Calu3 (cell line): ENCODE results near the gene PRR7. TPM values are rescaled to one million over a fixed set of nuclear protein-coding genes. Genes with fewer than 3 reads are reported as not detected.

ENCODE experiments used
- BruUV-seq: library from RNA; stranded (reverse); fragments of 400-500 nt; replicated peaks from 2 replicates; lab custom pipeline; 2021; lab: Mats Ljungman, UMichigan
- CTCF ChIA-PET: fragments of 300-600 bp; sonication (Branson Sonifier 250); formaldehyde crosslinking; loops from one replicate; lab custom pipeline; 2022; ENCODE audit warnings: antibody characterized with exemption; lab: Charles Lee
- DNase-seq: peaks from one replicate; pipeline ENCODE4 v3.0.0; 2022
- H3K27ac Mint-ChIP-seq: one replicate; pipeline ENCODE4 v1.8.0; 2022; ENCODE audit warnings: mixed read lengths; ENCODE audit not compliant: unreplicated experiment
- H3K27me3 Mint-ChIP-seq: one replicate; pipeline ENCODE4 v1.8.0; 2022; ENCODE audit warnings: mixed read lengths; ENCODE audit not compliant: unreplicated experiment
- H3K36me3 Mint-ChIP-seq: one replicate; pipeline ENCODE4 v1.8.0; 2022; ENCODE audit warnings: mild to moderate bottlenecking, moderate library complexity, mixed read lengths; ENCODE audit not compliant: insufficient read depth, unreplicated experiment
- H3K4me1 Mint-ChIP-seq: one replicate; pipeline ENCODE4 v1.8.0; 2022; ENCODE audit warnings: mild to moderate bottlenecking, low read depth, mixed read lengths; ENCODE audit not compliant: unreplicated experiment
- H3K4me3 Mint-ChIP-seq: one replicate; pipeline ENCODE4 v1.8.0; 2022; ENCODE audit warnings: mild to moderate bottlenecking, low read depth, moderate library complexity, mixed read lengths; ENCODE audit not compliant: unreplicated experiment
- H3K9me3 Mint-ChIP-seq: one replicate; pipeline ENCODE4 v1.8.0; 2022; ENCODE audit warnings: low read depth, mixed read lengths; ENCODE audit not compliant: unreplicated experiment
- intact Hi-C: fragments of 100-400 bp; cut with micrococcal nuclease; formaldehyde crosslinking; loops from one replicate; pipeline ENCODE4 v1.10.0; 2022; ENCODE audit not compliant: unreplicated experiment
- total RNA-seq: library from RNA; stranded (reverse); gene quantifications from 2 replicates; pipeline ENCODE4 v1.2.3, GENCODE V29; 2022
- TF ChIP-seq, protein P1 (sequence below): fragments of 200-600 bp; IDR thresholded peaks from one replicate; pipeline ENCODE4 v1.8.0; 2022; ENCODE audit warnings: antibody characterized with exemption; ENCODE audit not compliant: unreplicated experiment

The PRR7 gene
- total RNA-seq, 1 experiment from 2014 or later: 25.2 TPM

DNA sequence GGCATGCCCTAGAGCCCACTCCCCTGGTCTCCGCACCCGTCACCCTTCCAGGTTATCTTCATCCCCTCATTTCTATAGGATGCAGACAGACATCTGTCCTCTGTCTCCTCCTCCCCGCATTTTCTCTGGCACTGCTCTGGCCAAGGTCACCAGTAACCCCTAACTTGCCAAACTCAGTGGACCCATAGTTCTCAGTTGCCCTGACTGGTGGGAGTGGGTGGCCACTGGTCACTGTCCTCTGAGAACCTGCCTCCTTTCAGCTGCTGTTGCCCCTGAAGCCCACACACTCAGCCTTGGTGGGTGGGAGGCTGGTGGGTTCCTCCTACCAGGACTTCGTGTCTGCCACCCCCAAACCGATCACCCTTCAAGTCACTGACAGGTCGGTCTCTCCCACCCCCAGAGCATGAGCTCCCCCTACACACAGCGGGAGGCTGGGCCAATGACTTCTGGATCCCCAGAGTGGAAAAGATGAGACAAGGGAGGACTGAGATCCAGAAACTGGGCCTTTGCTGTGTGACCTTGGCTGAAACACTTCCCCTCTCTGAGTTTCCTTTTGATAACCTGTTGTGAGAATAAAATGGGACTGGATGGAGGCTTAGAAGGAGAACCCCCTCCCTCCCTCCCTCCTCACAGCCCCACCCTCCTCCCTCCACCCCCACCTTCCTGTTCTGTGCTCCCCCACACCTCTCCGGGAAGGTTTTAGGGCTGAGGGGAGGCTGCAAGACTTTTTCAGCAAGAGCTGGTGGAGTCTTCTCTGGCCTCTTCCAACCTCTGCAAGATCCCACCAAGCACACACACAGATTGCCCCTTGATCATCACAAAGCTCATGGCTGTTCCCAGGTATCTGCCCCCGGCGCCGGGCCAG, 29.2 kb downstream of the PRR7 start:
- TF ChIP-seq, protein P1, sequence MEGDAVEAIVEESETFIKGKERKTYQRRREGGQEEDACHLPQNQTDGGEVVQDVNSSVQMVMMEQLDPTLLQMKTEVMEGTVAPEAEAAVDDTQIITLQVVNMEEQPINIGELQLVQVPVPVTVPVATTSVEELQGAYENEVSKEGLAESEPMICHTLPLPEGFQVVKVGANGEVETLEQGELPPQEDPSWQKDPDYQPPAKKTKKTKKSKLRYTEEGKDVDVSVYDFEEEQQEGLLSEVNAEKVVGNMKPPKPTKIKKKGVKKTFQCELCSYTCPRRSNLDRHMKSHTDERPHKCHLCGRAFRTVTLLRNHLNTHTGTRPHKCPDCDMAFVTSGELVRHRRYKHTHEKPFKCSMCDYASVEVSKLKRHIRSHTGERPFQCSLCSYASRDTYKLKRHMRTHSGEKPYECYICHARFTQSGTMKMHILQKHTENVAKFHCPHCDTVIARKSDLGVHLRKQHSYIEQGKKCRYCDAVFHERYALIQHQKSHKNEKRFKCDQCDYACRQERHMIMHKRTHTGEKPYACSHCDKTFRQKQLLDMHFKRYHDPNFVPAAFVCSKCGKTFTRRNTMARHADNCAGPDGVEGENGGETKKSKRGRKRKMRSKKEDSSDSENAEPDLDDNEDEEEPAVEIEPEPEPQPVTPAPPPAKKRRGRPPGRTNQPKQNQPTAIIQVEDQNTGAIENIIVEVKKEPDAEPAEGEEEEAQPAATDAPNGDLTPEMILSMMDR: no peak
- Mint-ChIP-seq H3K9me3 (no peaks in the 10 kb centered on the region), H3K4me3 (no peak overlapping the region), H3K36me3 (peaks cover 91% of the 10 kb centered on the region), H3K4me1 (peaks cover 33% of the 10 kb centered on the region), H3K27ac (peak overlapping the region; percentile 32), H3K27me3 (no peaks in the 10 kb centered on the region)
- no peak for DNase-seq
- CTCF ChIA-PET: interaction anchor here (1.2 to 1.9 kb wide), 2 partner anchors 20 to 86 kb away, joined by 3 to 6 read pairs; no protein-coding TSS in a partner anchor
- intact Hi-C loops: no loop called here
- BruUV-seq: no TSS peak

DNA sequence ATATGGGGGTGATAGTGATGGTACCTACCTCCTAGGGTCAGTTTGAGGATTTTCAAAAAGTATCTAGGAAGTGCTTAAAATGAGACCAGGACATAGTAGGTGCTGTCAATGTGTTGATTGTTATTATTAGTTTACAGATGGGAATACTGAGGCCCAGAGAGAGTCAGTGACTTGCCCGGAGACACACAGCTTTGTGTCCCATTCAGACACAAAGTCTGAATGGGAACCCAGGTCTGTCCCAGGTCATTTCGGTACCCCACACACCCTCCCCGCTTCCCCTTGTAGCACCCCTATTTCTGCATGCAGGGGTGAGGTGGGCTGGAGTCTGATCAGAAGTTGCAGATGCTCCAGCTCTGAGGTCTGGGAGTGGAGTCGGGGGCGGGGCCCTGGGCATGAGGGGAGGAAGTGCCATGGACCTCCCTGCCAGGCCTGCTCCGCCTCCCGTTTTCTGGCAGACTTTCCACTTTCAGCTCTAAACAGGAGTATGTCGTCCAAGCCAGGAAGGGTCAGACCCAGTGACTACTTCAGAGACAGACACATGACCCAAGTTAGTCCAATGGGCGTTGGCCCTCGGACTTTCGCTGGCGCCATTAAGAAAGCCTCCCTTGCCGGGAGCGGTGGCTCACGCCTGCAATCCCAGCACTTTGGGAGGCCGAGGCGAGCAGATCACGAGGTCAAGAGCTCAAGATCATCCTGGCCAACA, 30.1 kb downstream of the PRR7 start:
- TF ChIP-seq, protein P1: no peak
- peaks cover 25% of the 10 kb centered on the region for H3K4me1 Mint-ChIP-seq
- CTCF ChIA-PET: interaction anchor here (1.9 kb wide), 1 partner anchor 19 kb away, joined by 6 read pairs; no protein-coding TSS in a partner anchor
- DNase-seq: no peak
- no peaks in the 10 kb centered on the region for H3K9me3 Mint-ChIP-seq
- peaks cover 85% of the 10 kb centered on the region for H3K36me3 Mint-ChIP-seq
- no TSS peak for BruUV-seq
- H3K27ac Mint-ChIP-seq: peak overlapping the region; percentile 32
- no peaks in the 10 kb centered on the region for H3K27me3 Mint-ChIP-seq
- H3K4me3 Mint-ChIP-seq: no peak overlapping the region
- intact Hi-C loops: no loop called here

DNA sequence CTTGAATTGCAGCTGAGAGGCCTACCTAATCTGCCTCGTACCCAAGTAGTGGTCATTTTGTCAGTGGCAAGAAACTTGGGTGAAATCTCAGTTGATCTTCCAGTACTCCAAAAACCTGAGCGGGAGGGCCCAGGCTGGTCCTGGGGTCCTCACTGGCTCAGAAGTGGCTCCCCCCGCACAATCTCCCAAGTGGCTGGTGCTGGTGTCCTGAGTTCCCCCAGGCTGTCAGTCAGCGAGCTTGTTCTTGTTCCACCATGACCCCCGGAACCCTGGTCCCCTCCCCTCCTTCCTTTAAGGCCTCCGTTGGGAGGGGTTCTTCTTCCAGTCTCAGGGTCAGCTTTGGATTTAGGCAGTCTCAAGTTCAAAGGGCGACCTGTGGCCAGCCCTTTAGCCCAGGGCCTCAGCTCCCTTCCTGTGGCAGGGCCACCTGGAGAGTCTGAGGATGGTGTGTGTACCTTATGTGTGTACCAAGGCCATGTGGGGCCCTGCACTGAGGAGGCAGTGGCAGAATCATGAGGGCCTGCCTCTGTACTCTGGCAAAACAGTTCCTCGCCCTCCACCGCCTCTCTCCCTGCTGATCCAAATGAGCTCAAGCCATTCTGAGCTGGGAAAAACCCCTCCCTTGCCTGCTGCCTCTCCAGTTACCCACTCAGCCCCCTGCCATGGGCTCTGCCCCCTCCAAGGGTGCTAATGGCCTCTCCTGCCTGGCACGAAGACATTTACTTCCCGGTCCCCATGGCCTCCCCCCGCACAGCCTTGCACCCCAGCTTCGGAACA, 31.3 kb downstream of the PRR7 start:
- no peak overlapping the region for H3K4me3 Mint-ChIP-seq
- H3K9me3 Mint-ChIP-seq: no peaks in the 10 kb centered on the region
- H3K27me3 Mint-ChIP-seq: no peaks in the 10 kb centered on the region
- no TSS peak for BruUV-seq
- peaks cover 25% of the 10 kb centered on the region for H3K4me1 Mint-ChIP-seq
- peaks cover 85% of the 10 kb centered on the region for H3K36me3 Mint-ChIP-seq
- H3K27ac Mint-ChIP-seq: peak overlapping the region; percentile 73
- no peak for DNase-seq
- intact Hi-C loops: no loop called here
- TF ChIP-seq, protein P1: no peak
- CTCF ChIA-PET: interaction anchor here (0.6 to 1.9 kb wide), 6 partner anchors 16 to 446 kb away, joined by 3 to 8 read pairs (median 3); no protein-coding TSS in a partner anchor
